HepG2 (cell line): ENCODE results near the gene SLC25A33. TPM values are rescaled to one million over a fixed set of nuclear protein-coding genes. Genes with fewer than 3 reads are reported as not detected.
A peak's percentile ranks its signal among the peaks of the same experiment; 100 is the strongest.

Experiments
- CAMTA2 ChIP-seq: sonication (generic); formaldehyde crosslinking; IDR thresholded peaks from 2 replicates; pipeline ENCODE4 v1.4.0; 2020; ENCODE audit warnings: mild to moderate bottlenecking, missing genetic modification reagents, borderline replicate concordance
- CBFB ChIP-seq: sonication (generic); formaldehyde crosslinking; IDR thresholded peaks from 2 replicates; pipeline ENCODE4 v1.4.0; 2020; ENCODE audit warnings: missing genetic modification reagents
- CBX1 ChIP-seq: IDR thresholded peaks from one replicate; pipeline ENCODE4 v1.6.1; 2016; ENCODE audit warnings: antibody characterized with exemption, low read depth
- CREM ChIP-seq, 2 experiments: sonication (generic) in 1 of 2; formaldehyde crosslinking in 1 of 2; IDR thresholded peaks; 2 replicates each; pipeline versions ENCODE4 v1.4.0 to v1.6.1; 2016 to 2020; ENCODE audit warnings: antibody characterized with exemption in 1 of 2, mild to moderate bottlenecking in 1 of 2, missing genetic modification reagents in 1 of 2
- FOXJ3 ChIP-seq: sonication (generic); formaldehyde crosslinking; IDR thresholded peaks from 2 replicates; pipeline ENCODE4 v1.4.0; 2020; ENCODE audit warnings: missing genetic modification reagents, mild to moderate bottlenecking, borderline replicate concordance
- KAT2B ChIP-seq: fragments of 150-350 bp; IDR thresholded peaks from 2 replicates; pipeline ENCODE4 v1.6.1; 2014; ENCODE audit warnings: low read depth, low read length, borderline replicate concordance
- NRL ChIP-seq: sonication (generic); formaldehyde crosslinking; IDR thresholded peaks from 2 replicates; pipeline ENCODE4 v1.5.0; 2020; ENCODE audit warnings: missing genetic modification reagents, mild to moderate bottlenecking, moderate library complexity, borderline replicate concordance
- SMYD3 ChIP-seq: sonication (generic); formaldehyde crosslinking; IDR thresholded peaks from 2 replicates; pipeline ENCODE4 v1.8.1; 2023; ENCODE audit warnings: mild to moderate bottlenecking, missing genetic modification reagents
- SP1 ChIP-seq, 2 experiments: fragments of 450-650 bp in 1 of 2; sonication (generic) in 1 of 2; formaldehyde crosslinking in 1 of 2; IDR thresholded peaks; 2 replicates each; pipeline versions ENCODE4 v1.4.0 to v1.6.1; 2016 to 2020; ENCODE audit warnings: missing genetic modification reagents in 1 of 2
- SRY ChIP-seq: sonication (generic); formaldehyde crosslinking; IDR thresholded peaks from 2 replicates; pipeline ENCODE4 v1.8.0; 2022; ENCODE audit warnings: mild to moderate bottlenecking, missing genetic modification reagents
- TEAD2 ChIP-seq: sonication (generic); formaldehyde crosslinking; IDR thresholded peaks from 2 replicates; pipeline ENCODE4 v1.9.0; 2021; ENCODE audit warnings: missing genetic modification reagents
- THYN1 ChIP-seq: sonication (generic); formaldehyde crosslinking; IDR thresholded peaks from 2 replicates; pipeline ENCODE4 v1.8.1; 2023; ENCODE audit warnings: low read depth, mild to moderate bottlenecking, moderate library complexity, missing genetic modification reagents, borderline replicate concordance
- TRAFD1 ChIP-seq: sonication (generic); formaldehyde crosslinking; IDR thresholded peaks from 2 replicates; pipeline ENCODE4 v1.5.1; 2020; ENCODE audit warnings: missing genetic modification reagents, mild to moderate bottlenecking, borderline replicate concordance
- ZBTB1 ChIP-seq: sonication (generic); formaldehyde crosslinking; IDR thresholded peaks from 2 replicates; pipeline ENCODE4 v1.4.0; 2020; ENCODE audit warnings: missing genetic modification reagents, borderline replicate concordance
- ZMYM2 ChIP-seq: sonication (generic); formaldehyde crosslinking; IDR thresholded peaks from 2 replicates; pipeline ENCODE4 v1.8.0; 2022; ENCODE audit warnings: mild to moderate bottlenecking, missing genetic modification reagents
- ZNF24 ChIP-seq: fragments of 450-650 bp; IDR thresholded peaks from 2 replicates; pipeline ENCODE4 v1.6.1; 2017; ENCODE audit warnings: antibody characterized with exemption, mild to moderate bottlenecking
- ZNF296 ChIP-seq: sonication (generic); formaldehyde crosslinking; conservative IDR thresholded peaks from 2 replicates; pipeline ENCODE4 v1.5.0; 2020; ENCODE audit warnings: mild to moderate bottlenecking, missing genetic modification reagents
- ZNF451 ChIP-seq: sonication (generic); formaldehyde crosslinking; IDR thresholded peaks from 2 replicates; pipeline ENCODE4 v1.5.0; 2020; ENCODE audit warnings: mild to moderate bottlenecking, missing genetic modification reagents
- ZNF501 ChIP-seq: sonication (generic); formaldehyde crosslinking; IDR thresholded peaks from 2 replicates; pipeline ENCODE4 v1.5.1; 2020; ENCODE audit warnings: mild to moderate bottlenecking, moderate library complexity, missing genetic modification reagents
- ZNF607 ChIP-seq: sonication (generic); formaldehyde crosslinking; IDR thresholded peaks from 2 replicates; pipeline ENCODE4 v1.5.1; 2020; ENCODE audit warnings: missing genetic modification reagents, mild to moderate bottlenecking, borderline replicate concordance
- ZNF619 ChIP-seq: sonication (generic); formaldehyde crosslinking; IDR thresholded peaks from 2 replicates; pipeline ENCODE4 v1.4.0; 2020; ENCODE audit warnings: mild to moderate bottlenecking, missing genetic modification reagents
- ZNF644 ChIP-seq: IDR thresholded peaks from 2 replicates; pipeline ENCODE4 v1.6.1; 2016; ENCODE audit warnings: low read depth
- ZNF713 ChIP-seq: sonication (generic); formaldehyde crosslinking; IDR thresholded peaks from 2 replicates; pipeline ENCODE4 v1.4.0; 2020; ENCODE audit warnings: mild to moderate bottlenecking, missing genetic modification reagents
- polyA plus RNA-seq, 8 experiments: library from polyadenylated mRNA; depleted of rRNA in 3 of 8; stranded (reverse) in 7 of 8; unstranded in 1 of 8; fragments of >200 nt; fragmentation: Illumina TruSeq in 4 of 8; extraction: Trizol in 4 of 8; gene quantifications; 2 replicates each; pipeline versions ENCODE4 v1.2.1 to v1.2.3, GENCODE V29; 2011 to 2016; ENCODE audit warnings: low read depth in 4 of 8, missing spikeins in 1 of 8, mixed read lengths in 1 of 8; ENCODE audit not compliant: insufficient read depth in 1 of 8
- total RNA-seq, 5 experiments: library from RNA; depleted of rRNA; stranded (reverse); fragments of >200 nt; fragmentation: Illumina TruSeq; extraction: Trizol; gene quantifications; 2 replicates each; pipeline ENCODE4 v1.2.3, GENCODE V29; 2016; ENCODE audit warnings: low read depth in 1 of 5
- TF ChIP-seq, protein P1 (sequence below): sonication (generic); formaldehyde crosslinking; IDR thresholded peaks from 2 replicates; pipeline ENCODE4 v1.8.0; 2022; ENCODE audit warnings: mild to moderate bottlenecking, missing genetic modification reagents, borderline replicate concordance
- TF ChIP-seq, protein P2 (sequence below): sonication (generic); formaldehyde crosslinking; IDR thresholded peaks from 2 replicates; pipeline ENCODE4 v1.9.0; 2022; ENCODE audit warnings: low read depth, missing genetic modification reagents

Gene SLC25A33
- total and polyA plus RNA-seq, 2 of the 13 experiments (the other 11 are each of a cell fraction or from before 2014, with no cell fraction given), result 15.4 to 50.3 TPM

DNA sequence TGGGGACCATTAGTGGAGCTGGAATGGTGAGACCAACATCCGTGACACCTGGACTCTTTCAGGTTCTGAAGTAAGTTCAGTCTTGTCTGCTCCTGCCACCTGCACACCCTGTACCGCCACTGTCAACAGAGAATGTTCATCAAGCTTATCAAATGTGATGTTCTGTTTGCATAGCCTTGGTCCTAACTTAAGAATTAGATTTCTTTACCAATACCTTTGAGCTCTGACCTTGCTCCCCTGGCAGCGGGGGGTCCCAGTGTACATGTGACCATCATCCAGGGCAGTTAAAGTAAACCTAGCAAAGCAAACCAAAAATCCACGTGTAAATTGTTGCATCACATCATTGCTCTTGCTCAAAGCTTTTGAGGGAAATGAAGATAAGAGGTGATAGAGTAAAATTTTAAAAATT lies 14.5 kb downstream of the SLC25A33 start (continued):
- TF ChIP-seq, protein P1, sequence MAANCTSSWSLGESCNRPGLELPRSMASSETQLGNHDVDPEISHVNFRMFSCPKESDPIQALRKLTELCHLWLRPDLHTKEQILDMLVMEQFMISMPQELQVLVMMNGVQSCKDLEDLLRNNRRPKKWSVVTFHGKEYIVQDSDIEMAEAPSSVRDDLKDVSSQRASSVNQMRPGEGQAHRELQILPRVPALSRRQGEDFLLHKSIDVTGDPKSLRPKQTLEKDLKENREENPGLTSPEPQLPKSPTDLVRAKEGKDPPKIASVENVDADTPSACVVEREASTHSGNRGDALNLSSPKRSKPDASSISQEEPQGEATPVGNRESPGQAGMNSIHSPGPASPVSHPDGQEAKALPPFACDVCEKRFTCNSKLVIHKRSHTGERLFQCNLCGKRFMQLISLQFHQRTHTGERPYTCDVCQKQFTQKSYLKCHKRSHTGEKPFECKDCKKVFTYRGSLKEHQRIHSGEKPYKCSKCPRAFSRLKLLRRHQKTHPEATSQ (CRISPR knock-in tag), result peak; percentile 72; the same call in 1 of the 2 replicates
- TF ChIP-seq ZNF451 (no peak), ZMYM2 (CRISPR knock-in tag) (no peak), ZNF296 (CRISPR knock-in tag) (no peak), CREM (IDR thresholded peaks at IDR 0.05) (peak; percentile 96), CREM (CRISPR knock-in tag; IDR thresholded peaks at IDR 0.05) (no peak), TRAFD1 (no peak), KAT2B (no peak), ZBTB1 (CRISPR knock-in tag) (no peak), CBX1 (no peak), FOXJ3 (peak; percentile 87; the same call in 1 of the 2 replicates), NRL (CRISPR knock-in tag) (no peak), CBFB (CRISPR knock-in tag) (no peak), ZNF501 (peak; percentile 74; the same call in 1 of the 2 replicates), SMYD3 (CRISPR knock-in tag) (peak; percentile 97), ZNF24 (no peak), SP1 (IDR thresholded peaks at IDR 0.05) (no peak), SP1 (CRISPR knock-in tag; IDR thresholded peaks at IDR 0.05) (0 out of 2 replicates have a peak, but pooled peaks have one; percentile 19), TEAD2 (CRISPR knock-in tag) (no peak), ZNF607 (0 out of 2 replicates have a peak, but pooled peaks have one; percentile 56), CAMTA2 (CRISPR knock-in tag) (no peak), THYN1 (peak; percentile 85; the same call in 1 of the 2 replicates), ZNF619 (CRISPR knock-in tag) (no peak), ZNF713 (CRISPR knock-in tag) (no peak), ZNF644 (CRISPR knock-in tag) (0 out of 2 replicates have a peak, but pooled peaks have one; percentile 17), SRY (CRISPR knock-in tag) (no peak)
- TF ChIP-seq, protein P2, sequence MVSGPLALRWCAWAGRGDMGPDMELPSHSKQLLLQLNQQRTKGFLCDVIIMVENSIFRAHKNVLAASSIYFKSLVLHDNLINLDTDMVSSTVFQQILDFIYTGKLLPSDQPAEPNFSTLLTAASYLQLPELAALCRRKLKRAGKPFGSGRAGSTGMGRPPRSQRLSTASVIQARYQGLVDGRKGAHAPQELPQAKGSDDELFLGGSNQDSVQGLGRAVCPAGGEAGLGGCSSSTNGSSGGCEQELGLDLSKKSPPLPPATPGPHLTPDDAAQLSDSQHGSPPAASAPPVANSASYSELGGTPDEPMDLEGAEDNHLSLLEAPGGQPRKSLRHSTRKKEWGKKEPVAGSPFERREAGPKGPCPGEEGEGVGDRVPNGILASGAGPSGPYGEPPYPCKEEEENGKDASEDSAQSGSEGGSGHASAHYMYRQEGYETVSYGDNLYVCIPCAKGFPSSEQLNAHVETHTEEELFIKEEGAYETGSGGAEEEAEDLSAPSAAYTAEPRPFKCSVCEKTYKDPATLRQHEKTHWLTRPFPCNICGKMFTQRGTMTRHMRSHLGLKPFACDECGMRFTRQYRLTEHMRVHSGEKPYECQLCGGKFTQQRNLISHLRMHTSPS (CRISPR knock-in tag), result peak; percentile 91
